ENCODE data around the gene SLC30A10.
"Not testable (repeated sequence)": the region's sequence is repeated elsewhere in the genome, so short reads cannot be mapped to it uniquely, and the experiment has no call there.

Gene SLC30A10

GRCh38 chr1:219927298-219927955 lies 930 bp downstream of the SLC30A10 start:
- DNase-seq (ENCODE audit: low spot score): peak; percentile 55

DNA sequence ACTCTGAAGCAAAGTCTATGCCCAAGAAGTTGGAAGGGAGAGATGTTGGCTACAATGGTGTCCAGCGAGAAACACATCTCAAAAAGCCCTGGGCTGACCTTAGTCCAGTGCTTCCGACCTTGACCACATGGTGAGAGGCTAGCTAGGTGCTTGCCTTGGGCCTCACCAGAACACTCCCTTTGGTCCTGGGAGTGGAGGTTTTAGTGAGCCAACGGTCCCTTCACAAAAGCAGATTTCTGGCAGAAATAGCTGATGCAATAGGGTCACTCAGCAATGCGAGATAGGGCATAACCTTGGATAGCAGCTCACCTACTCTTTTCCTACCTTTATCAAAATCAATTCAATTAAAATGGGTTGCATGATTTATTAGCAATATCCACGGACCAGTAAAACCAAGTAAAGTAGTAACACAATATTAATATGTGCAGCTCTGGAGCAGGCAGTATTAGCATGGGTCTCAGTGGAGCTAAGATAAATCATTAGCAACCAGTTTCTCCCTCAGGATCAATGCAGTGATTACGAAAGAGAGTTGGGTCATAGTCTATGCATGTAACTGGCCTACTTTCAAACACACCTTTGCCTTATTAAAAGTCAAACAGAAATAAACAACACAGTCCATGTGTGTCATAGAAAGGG lies 1.9 kb downstream of the SLC30A10 start:
- peak; percentile 70 for DNase-seq (ENCODE audit: low spot score)

GRCh38 chr1:219924342-219924741 lies 4.0 kb downstream of the SLC30A10 start:
- no peak for DNase-seq (ENCODE audit: low spot score)

- no peak for DNase-seq (ENCODE audit: low spot score)
Measured at GRCh38 chr1:219917851-219918466, 10.4 kb downstream of the SLC30A10 start.

- DNase-seq (ENCODE audit: low spot score): no peak
Measured at GRCh38 chr1:219917281-219917680, 11.1 kb downstream of the SLC30A10 start.

DNA sequence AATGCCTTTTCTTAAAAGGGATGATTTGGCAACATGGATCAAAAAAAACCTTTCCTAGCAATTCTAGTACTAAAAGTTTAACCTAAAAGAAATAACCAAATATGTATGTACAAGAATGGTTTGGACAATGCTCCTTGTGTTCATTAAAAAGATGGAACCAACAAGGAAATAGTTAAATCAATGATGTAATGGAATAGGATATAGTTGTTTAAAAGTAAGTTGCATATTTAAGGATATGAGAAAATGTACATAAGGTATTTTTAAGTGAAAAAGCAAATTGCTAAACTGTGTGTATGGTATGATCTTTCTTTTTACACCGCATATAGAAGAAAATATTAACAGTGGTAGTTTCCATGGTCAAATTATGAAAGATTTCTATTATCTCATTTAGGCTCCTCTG lies 12.1 kb downstream of the SLC30A10 start:
- DNase-seq (ENCODE audit: low spot score): no peak

DNA sequence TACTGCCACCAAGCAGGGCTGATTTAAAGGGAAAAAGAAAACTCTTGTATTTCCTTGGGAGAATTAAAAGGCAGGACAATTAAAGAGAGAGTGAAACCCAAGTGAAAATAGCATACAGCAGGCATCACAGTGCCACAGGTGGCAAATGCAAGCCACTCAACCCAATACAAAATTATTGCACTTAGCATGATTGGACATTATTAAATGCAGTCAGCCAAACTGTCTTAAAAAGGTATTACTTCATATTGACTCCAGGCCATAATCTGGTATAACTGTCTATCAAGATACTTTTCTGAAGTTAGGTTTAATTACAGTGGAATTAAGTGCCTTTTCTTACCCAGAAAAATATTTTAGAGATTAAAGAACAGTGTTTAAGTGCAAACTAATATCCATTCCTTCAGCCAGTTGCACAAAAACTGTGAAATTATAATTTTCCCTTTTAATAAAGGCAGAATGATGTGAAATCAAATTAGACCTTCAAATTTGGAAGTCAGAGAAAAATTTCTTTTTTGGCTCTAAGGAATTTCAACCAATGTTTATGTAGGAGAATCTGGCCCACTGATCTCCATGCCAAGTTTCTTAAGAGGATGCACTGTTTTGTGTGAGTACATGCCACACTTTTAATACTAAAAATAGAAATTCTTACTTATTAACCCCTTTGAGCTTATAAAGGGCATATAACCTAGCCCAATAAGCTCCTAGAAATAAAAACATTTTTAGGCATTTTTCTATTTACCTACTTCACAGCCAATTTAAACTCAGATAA lies 15.2 kb downstream of the SLC30A10 start:
- DNase-seq (ENCODE audit: low spot score): no peak

DNA sequence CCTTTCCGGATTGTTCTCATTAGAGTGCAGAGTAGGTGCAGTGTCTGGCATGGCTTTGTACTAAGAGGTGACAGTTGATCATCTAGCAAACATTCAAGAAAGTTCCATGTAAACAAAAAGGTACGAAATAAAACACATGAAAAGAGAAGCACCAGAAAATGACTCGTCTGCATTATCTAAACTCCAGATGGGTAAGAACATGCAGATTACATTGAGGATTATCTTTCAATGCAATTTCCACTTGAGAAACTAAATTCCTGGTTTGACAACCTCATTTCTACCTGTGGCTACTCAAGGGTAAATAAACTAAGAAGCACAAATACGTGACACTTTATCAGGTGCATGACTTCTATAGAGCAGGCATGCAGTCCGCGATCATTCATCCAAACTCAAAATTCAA lies 17.6 kb downstream of the SLC30A10 start:
- no peak for DNase-seq (ENCODE audit: low spot score)

DNA sequence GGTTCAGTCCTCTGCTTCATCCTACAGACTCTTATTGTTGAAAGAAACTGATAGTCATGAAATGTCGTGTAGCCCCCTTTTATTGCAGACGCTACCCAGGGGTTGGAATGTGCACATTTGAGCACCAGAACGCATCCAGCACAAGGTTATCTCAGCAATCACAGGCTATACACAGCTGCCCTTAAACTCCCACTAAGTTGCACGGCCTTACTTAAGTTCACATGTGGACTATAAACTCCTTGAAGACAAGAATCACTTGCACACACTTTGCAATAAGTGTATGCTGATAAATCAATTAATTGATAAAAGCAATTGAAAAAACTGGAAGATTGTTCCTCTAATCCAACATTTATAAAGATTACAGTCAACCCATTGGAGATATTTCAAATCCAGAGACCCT lies 18.9 kb downstream of the SLC30A10 start:
- DNase-seq (ENCODE audit: low spot score): no peak

GRCh38 chr1:219908170-219908569 lies 20.2 kb downstream of the SLC30A10 start:
- no peak for DNase-seq (ENCODE audit: low spot score)

GRCh38 chr1:219907772-219908070 lies 20.6 kb downstream of the SLC30A10 start:
- no peak for DNase-seq (ENCODE audit: low spot score)

DNA sequence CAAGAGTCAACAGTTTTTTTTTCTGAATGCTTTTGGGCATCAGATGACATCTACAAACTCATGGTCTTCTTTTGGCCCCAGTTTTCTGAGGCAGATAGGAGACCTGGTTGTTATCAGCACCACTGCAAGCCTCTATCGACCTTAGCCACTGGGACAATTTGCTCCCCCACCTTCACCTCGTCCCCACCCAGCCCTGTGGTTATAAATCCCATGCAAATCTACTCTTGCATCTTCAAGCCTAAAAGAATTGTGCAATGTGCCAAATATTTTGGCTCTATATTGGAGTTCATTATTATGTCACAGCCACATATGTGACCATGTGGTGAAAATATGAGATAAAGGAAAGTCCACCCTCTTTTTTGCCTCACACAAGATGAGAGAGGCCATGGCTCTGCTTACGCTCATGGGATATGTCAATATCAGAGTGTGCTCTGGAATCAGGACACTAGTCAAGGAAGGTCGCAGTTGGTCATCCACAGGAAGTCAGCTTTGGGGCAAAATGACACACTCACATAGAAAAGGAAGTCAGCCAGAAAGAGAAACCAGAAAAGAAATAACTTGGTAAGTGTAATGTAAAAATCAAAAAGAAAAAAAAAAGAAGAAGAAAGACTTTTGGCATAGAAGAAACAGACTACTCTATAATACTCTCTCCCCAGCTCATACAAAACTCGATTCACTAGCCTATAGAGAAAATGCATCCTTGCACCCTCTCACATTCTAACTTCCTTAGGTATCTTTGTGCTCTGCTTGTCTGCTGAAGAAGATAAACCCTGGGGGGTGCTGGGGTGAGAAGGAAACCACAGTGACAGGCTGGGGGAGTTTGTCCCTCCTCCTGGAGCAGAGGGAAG lies 21.2 kb downstream of the SLC30A10 start:
- DNase-seq (ENCODE audit: low spot score): no peak

- not testable (repeated sequence) for DNase-seq (ENCODE audit: low spot score)
Measured at GRCh38 chr1:219906565-219906923, 21.8 kb downstream of the SLC30A10 start.

GRCh38 chr1:219905524-219905923 lies 22.8 kb downstream of the SLC30A10 start:
- no peak for DNase-seq (ENCODE audit: low spot score)

DNA sequence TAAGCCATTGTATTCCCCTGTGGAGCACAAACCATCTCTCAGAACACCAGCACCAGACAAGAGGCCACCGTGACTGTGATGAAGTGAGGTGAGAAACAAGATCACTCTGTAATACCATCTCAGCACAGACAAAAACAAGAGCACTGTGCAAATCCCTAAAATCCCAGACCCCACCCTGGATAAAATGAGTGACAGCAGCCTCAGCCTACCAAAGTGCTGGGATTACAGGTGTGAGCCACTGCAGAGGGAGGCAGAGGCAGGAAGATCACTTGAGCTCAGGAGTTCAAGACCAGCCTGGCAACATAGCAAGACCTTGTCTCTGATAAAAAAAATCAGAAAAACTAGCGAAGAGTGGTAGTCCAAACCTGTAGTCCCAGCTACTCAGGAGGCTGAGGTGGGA lies 23.4 kb downstream of the SLC30A10 start:
- no peak for DNase-seq (ENCODE audit: low spot score)

GRCh38 chr1:219903353-219903871 lies 24.9 kb downstream of the SLC30A10 start:
- DNase-seq (ENCODE audit: low spot score): no peak

- DNase-seq (ENCODE audit: low spot score): no peak
Measured at GRCh38 chr1:219902951-219903350, 25.4 kb downstream of the SLC30A10 start.

DNA sequence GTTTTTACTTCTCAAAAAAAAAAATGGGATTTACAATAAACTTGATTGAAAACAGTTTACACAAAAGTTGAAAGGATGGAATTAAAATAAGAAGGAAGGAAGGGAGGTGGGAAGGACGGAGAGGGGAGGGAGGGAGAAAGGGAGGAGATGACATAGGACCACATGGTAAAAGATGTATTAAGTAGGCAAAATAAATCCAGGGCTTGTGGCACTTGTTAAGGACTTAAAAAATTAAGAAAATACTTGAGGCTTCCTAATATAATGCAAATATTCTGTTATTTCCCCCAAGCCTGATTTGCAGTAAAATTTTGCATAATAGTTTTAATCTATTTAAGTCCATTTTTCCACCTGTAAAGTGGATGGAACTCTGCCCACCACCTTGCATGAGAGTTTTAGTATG lies 27.5 kb downstream of the SLC30A10 start:
- DNase-seq (ENCODE audit: low spot score): no peak

DNA sequence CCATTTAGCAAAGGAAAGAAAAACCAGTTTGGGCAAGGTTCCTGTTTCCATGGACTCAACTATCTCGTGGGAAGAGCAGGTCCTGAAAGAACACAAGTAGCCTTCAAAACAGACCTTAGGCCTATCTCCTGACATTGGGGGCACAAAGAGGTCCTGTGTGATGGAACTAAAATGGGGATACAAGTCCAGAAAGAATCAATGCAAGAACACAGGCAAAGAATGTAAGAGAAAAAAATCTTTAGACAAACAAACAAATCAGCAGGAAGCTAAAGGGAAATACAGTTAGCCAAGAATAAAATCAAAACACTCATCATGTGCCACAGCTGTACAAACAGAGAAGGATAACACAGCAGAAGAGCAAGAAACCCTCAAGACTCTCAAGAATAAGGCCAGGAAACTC lies 28.2 kb downstream of the SLC30A10 start:
- no peak for DNase-seq (ENCODE audit: low spot score)

DNA sequence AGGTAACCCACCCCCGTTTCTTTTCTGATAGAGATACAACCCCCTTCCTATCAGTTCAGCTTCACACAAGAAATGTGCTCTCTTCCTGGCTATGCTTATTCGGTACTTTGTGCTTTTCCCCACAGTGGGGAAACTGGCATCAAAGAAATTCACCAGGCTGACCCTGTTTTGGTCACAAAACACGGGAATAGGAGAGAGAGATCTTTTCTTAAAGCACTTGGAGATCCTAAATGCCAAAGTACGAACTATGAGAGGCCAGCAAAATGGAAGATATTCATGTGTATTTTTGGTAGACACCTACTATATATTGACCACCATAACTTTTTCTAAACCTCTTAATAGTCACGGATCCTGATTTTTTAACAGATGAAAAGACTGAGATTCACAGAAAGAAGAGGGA lies 30.0 kb downstream of the SLC30A10 start:
- DNase-seq (ENCODE audit: low spot score): no peak

- no peak for DNase-seq (ENCODE audit: low spot score)
Measured at GRCh38 chr1:219897914-219898313, 30.4 kb downstream of the SLC30A10 start.

GRCh38 chr1:219892271-219892670 lies 36.1 kb downstream of the SLC30A10 start:
- not testable (repeated sequence) for DNase-seq (ENCODE audit: low spot score)
